NCI-H526 (cell line): ENCODE measurements around the gene ANAPC7.
"Not testable (repeated sequence)": the region's sequence is repeated elsewhere in the genome, so short reads cannot be mapped to it uniquely, and the experiment has no call there.

ENCODE experiments used
- DNase-seq, 2 experiments: peaks; one replicate each; lab custom pipeline; 2025; lab: John Stamatoyannopoulos, UW

The ANAPC7 gene

GRCh38 chr12:110403146-110403975 lies at the start of gene ANAPC7:
TSS of gene ANAPC7 (minus strand) at chr12:110403708. CDS start at chr12:110403627, 81 bp downstream.
- peak; percentile 81 to 95 for DNase-seq

- DNase-seq: no peak
Observed at GRCh38 chr12:110451263-110451662, 47.8 kb upstream of the ANAPC7 start.

GRCh38 chr12:110449799-110450497 lies 46.4 kb upstream of the ANAPC7 start, which contains the start of gene ARPC3:
TSS of gene ARPC3 (minus strand) at chr12:110450337. CDS start at chr12:110450260, 77 bp downstream.
- DNase-seq: peak; percentile 89 to 97

- DNase-seq: no peak
Observed at GRCh38 chr12:110444455-110444854, 40.9 kb upstream of the ANAPC7 start.

- DNase-seq: no peak
Observed at GRCh38 chr12:110436231-110436630, 32.7 kb upstream of the ANAPC7 start.

- no peak for DNase-seq
Observed at GRCh38 chr12:110431957-110432587, 28.6 kb upstream of the ANAPC7 start.

GRCh38 chr12:110429676-110430075 lies 26.2 kb upstream of the ANAPC7 start:
- DNase-seq: not testable (repeated sequence)

- no peak for DNase-seq
Observed at GRCh38 chr12:110426406-110426805, 22.9 kb upstream of the ANAPC7 start.

GRCh38 chr12:110424237-110424636 lies 20.7 kb upstream of the ANAPC7 start:
- DNase-seq: no peak

- DNase-seq: no peak
Observed at GRCh38 chr12:110421701-110422100, 18.2 kb upstream of the ANAPC7 start.

GRCh38 chr12:110421159-110421661 lies 17.7 kb upstream of the ANAPC7 start:
- no peak for DNase-seq

- not testable (repeated sequence) for DNase-seq
Observed at GRCh38 chr12:110420644-110421043, 17.1 kb upstream of the ANAPC7 start.

GRCh38 chr12:110417113-110417512 lies 13.6 kb upstream of the ANAPC7 start:
- DNase-seq: not testable (repeated sequence)

- not testable (repeated sequence) for DNase-seq
Observed at GRCh38 chr12:110410086-110410485, 6.6 kb upstream of the ANAPC7 start.

- DNase-seq: not testable (repeated sequence)
Observed at GRCh38 chr12:110405126-110405662, 1.7 kb upstream of the ANAPC7 start.

- peak; percentile 70 to 88 for DNase-seq
Observed at GRCh38 chr12:110403976-110404682, 621 bp upstream of the ANAPC7 start.

- no peak for DNase-seq
Observed at GRCh38 chr12:110382683-110383082, 20.8 kb downstream of the ANAPC7 start.

- no peak for DNase-seq
Observed at GRCh38 chr12:110379631-110380030, 23.9 kb downstream of the ANAPC7 start.

- no peak for DNase-seq
Observed at GRCh38 chr12:110379197-110379596, 24.3 kb downstream of the ANAPC7 start.

GRCh38 chr12:110378131-110378790 lies 25.2 kb downstream of the ANAPC7 start:
- not testable (repeated sequence) for DNase-seq
